PFSK-1 (cell line): Measurements from ENCODE around the gene BLOC1S4.

Experiments
- FOXP2 ChIP-seq: optimal IDR thresholded peaks from 2 replicates; pipeline ENCODE3; 2011; ENCODE audit warnings: borderline replicate concordance, control low read depth, inconsistent platforms; ENCODE audit not compliant: insufficient read depth; ENCODE audit errors: extremely low read length, extremely low read depth
- POLR2AphosphoS5 ChIP-seq: IDR thresholded peaks from 2 replicates; pipeline ENCODE4 v1.6.1; 2012; ENCODE audit warnings: low read depth, mild to moderate bottlenecking, control low read depth, low read length, moderate library complexity
- SIN3A ChIP-seq: IDR thresholded peaks from 2 replicates; pipeline ENCODE4 v1.6.1; 2012; ENCODE audit warnings: mild to moderate bottlenecking, low read length, moderate library complexity, borderline replicate concordance; ENCODE audit not compliant: insufficient read depth
- TF ChIP-seq, protein P1 (sequence below), 2 experiments: IDR thresholded peaks; 2 replicates each; pipeline versions ENCODE4 v1.6.1 to v1.8.0; 2011 to 2012; ENCODE audit warnings: low read depth in 2 of 2, low read length in 2 of 2, control low read depth in 1 of 2, inconsistent platforms in 1 of 2, mild to moderate bottlenecking in 1 of 2, moderate library complexity in 1 of 2; ENCODE audit not compliant: insufficient read depth in 1 of 2

- TF ChIP-seq, protein P1, sequence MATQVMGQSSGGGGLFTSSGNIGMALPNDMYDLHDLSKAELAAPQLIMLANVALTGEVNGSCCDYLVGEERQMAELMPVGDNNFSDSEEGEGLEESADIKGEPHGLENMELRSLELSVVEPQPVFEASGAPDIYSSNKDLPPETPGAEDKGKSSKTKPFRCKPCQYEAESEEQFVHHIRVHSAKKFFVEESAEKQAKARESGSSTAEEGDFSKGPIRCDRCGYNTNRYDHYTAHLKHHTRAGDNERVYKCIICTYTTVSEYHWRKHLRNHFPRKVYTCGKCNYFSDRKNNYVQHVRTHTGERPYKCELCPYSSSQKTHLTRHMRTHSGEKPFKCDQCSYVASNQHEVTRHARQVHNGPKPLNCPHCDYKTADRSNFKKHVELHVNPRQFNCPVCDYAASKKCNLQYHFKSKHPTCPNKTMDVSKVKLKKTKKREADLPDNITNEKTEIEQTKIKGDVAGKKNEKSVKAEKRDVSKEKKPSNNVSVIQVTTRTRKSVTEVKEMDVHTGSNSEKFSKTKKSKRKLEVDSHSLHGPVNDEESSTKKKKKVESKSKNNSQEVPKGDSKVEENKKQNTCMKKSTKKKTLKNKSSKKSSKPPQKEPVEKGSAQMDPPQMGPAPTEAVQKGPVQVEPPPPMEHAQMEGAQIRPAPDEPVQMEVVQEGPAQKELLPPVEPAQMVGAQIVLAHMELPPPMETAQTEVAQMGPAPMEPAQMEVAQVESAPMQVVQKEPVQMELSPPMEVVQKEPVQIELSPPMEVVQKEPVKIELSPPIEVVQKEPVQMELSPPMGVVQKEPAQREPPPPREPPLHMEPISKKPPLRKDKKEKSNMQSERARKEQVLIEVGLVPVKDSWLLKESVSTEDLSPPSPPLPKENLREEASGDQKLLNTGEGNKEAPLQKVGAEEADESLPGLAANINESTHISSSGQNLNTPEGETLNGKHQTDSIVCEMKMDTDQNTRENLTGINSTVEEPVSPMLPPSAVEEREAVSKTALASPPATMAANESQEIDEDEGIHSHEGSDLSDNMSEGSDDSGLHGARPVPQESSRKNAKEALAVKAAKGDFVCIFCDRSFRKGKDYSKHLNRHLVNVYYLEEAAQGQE (IDR thresholded peaks at IDR 0.05; ENCODE audit: insufficient read depth in 1 of 2, low read depth in 2 of 2, low read length in 2 of 2) = no peak
- TF ChIP-seq POLR2AphosphoS5 (no peak), SIN3A (no peak), FOXP2 (no peak)
These were observed 32.9 kb upstream of the BLOC1S4 start for GRCh38 chr4:6682862-6683590.
